OCI-LY3 (cell line): ENCODE data around the gene NTNG1.

Experiments
- H2AFZ ChIP-seq: fragments of 200-600, 300-600 bp; shearing (Covaris generic); 2 replicates; pipeline ENCODE4 v1.6.0; 2014; ENCODE audit warnings: antibody characterized with exemption, low read depth, low read length
- H3K27ac ChIP-seq: fragments of 200-600, 300-600 bp; sonication (generic); 2 replicates; pipeline ENCODE4 v1.5.1; 2014; ENCODE audit warnings: mild to moderate bottlenecking, low read length, moderate library complexity, mixed read lengths
- H3K27me3 ChIP-seq: fragments of 200-600, 300-600 bp; sonication (generic); 2 replicates; pipeline ENCODE4 v1.6.1; 2014; ENCODE audit warnings: low read depth, low read length, mixed read lengths
- H3K36me3 ChIP-seq: fragments of 200-600, 300-600 bp; sonication (generic); replicated peaks from 2 replicates; pipeline ENCODE3; 2014; ENCODE audit warnings: low read depth, low read length, mixed read lengths
- H3K4me1 ChIP-seq: fragments of 300-600, 200-600 bp; sonication (generic); 2 replicates; pipeline ENCODE4 v1.6.1; 2014; ENCODE audit warnings: low read length, mixed read lengths
- H3K4me2 ChIP-seq: fragments of 200-600, 300-600 bp; sonication (generic); 2 replicates; pipeline ENCODE4 v1.6.1; 2014; ENCODE audit warnings: low read length, mixed read lengths
- H3K4me3 ChIP-seq: fragments of 300-600, 200-600 bp; sonication (generic); 2 replicates; pipeline ENCODE4 v1.5.1; 2014; ENCODE audit warnings: antibody characterized with exemption, mild to moderate bottlenecking, low read length, moderate library complexity
- H3K79me2 ChIP-seq: fragments of 300-600, 200-600 bp; shearing (Covaris generic); 2 replicates; pipeline ENCODE4 v1.6.1; 2014; ENCODE audit warnings: mild to moderate bottlenecking, low read length, mixed read lengths
- H3K9ac ChIP-seq: fragments of 300-600, 200-600 bp; shearing (Covaris generic); 2 replicates; pipeline ENCODE4 v1.6.0; 2014; ENCODE audit warnings: mild to moderate bottlenecking, low read length, moderate library complexity
- H3K9me3 ChIP-seq: fragments of 200-600, 300-600 bp; shearing (Covaris generic); 2 replicates; pipeline ENCODE4 v1.6.1; 2014; ENCODE audit warnings: low read length, mixed read lengths; ENCODE audit not compliant: insufficient read depth
- H4K20me1 ChIP-seq: fragments of 200-600, 300-600 bp; sonication (generic); 2 replicates; pipeline ENCODE4 v1.6.1; 2016; ENCODE audit warnings: low read length, mixed read lengths; ENCODE audit not compliant: insufficient read depth
- EZH2phosphoT487 ChIP-seq: fragments of 200-600 bp; shearing (Covaris generic); IDR thresholded peaks from 2 replicates; pipeline ENCODE4 v1.6.1; 2018; ENCODE audit warnings: antibody characterized with exemption, mixed run types, low read depth
- TF ChIP-seq, protein P1 (sequence below): fragments of 200-600, 300-600 bp; sonication (generic); IDR thresholded peaks from 2 replicates; pipeline ENCODE4 v1.5.1; 2014; ENCODE audit warnings: antibody characterized with exemption, low read length, low read depth

NTNG1 gene

DNA sequence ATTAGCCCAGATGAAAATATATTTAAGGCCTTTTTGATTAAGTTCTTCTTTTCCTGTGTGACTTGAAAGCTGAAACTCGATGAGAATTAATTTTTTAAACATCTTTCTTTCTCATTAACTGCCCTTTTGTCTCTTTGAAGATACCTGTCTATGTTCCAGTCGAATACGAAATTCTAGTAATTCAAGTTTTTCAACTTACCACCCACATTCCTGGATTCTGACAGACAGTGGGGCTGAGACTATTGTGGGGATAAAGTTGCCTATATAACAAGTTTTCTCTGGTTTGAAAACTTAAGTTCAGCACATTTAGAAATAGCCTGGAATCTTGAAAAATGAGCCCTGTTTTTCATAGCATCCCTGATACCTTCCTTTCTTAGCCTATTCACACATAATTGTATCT lies 114.6 kb downstream of the NTNG1 start:
- TF ChIP-seq EZH2phosphoT487: no peak
- TF ChIP-seq, protein P1, sequence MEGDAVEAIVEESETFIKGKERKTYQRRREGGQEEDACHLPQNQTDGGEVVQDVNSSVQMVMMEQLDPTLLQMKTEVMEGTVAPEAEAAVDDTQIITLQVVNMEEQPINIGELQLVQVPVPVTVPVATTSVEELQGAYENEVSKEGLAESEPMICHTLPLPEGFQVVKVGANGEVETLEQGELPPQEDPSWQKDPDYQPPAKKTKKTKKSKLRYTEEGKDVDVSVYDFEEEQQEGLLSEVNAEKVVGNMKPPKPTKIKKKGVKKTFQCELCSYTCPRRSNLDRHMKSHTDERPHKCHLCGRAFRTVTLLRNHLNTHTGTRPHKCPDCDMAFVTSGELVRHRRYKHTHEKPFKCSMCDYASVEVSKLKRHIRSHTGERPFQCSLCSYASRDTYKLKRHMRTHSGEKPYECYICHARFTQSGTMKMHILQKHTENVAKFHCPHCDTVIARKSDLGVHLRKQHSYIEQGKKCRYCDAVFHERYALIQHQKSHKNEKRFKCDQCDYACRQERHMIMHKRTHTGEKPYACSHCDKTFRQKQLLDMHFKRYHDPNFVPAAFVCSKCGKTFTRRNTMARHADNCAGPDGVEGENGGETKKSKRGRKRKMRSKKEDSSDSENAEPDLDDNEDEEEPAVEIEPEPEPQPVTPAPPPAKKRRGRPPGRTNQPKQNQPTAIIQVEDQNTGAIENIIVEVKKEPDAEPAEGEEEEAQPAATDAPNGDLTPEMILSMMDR: no peak
- Histone ChIP-seq H3K36me3 (no peaks in the 10 kb centered on the region), H3K4me2 (no peak overlapping the region), H3K9ac (no peak overlapping the region), H4K20me1 (peaks cover 30% of the 10 kb centered on the region), H3K79me2 (peaks cover 24% of the 10 kb centered on the region), H3K4me1 (peaks cover 31% of the 10 kb centered on the region), H3K27ac (no peak overlapping the region), H2AFZ (no peak overlapping the region), H3K9me3 (no peaks in the 10 kb centered on the region), H3K4me3 (no peak overlapping the region), H3K27me3 (no peaks in the 10 kb centered on the region)

DNA sequence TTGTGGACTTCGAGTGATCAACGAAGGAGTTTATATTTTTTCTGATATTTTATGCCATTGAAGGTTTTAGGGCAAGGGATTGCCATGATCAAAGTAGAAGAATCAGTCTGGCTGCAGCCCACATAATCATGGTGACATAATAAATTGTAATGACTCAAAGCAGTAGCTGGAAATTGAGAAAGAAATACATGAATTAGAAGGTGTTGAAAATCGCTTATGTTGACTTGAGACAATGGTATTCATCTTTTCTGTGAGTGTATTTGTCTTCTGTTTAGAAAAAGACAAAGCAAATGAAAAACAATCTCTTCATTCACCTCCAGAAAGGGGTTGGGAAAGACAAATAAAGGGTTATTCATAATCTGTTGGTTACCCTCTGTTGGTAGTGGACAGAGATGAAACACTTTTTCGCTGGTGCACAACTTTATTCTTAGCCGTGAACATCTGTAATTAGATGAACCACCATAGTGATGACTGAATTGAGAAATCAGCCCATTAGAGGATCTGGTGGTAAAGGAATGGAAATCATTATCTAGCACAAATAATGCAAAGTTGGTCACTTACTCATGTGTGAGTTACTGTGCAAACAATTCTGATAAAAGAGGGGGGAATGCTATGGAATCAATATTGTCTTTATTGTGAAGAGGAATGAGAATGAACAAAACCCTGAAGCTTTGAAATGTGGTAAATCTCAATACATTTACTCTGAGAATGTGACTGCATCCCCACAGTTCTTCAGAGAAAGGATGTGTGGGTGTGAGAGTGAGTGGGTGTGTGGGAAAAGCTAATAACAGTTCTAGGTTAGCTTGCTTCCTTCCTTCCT lies 121.8 kb downstream of the NTNG1 start:
- Histone ChIP-seq H3K36me3 (no peaks in the 10 kb centered on the region), H3K27ac (no peak overlapping the region), H4K20me1 (peaks cover 7% of the 10 kb centered on the region; the same call in 1 of the 2 replicates), H3K9me3 (no peaks in the 10 kb centered on the region), H3K27me3 (no peaks in the 10 kb centered on the region), H2AFZ (no peak overlapping the region), H3K4me3 (no peak overlapping the region), H3K9ac (no peak overlapping the region), H3K4me2 (no peak overlapping the region), H3K79me2 (0 out of 2 replicates have a peak, but pooled peaks cover 3% of the 10 kb centered on the region), H3K4me1 (no peaks in the 10 kb centered on the region)
- TF ChIP-seq, protein P1: no peak
- no peak for TF ChIP-seq EZH2phosphoT487

DNA sequence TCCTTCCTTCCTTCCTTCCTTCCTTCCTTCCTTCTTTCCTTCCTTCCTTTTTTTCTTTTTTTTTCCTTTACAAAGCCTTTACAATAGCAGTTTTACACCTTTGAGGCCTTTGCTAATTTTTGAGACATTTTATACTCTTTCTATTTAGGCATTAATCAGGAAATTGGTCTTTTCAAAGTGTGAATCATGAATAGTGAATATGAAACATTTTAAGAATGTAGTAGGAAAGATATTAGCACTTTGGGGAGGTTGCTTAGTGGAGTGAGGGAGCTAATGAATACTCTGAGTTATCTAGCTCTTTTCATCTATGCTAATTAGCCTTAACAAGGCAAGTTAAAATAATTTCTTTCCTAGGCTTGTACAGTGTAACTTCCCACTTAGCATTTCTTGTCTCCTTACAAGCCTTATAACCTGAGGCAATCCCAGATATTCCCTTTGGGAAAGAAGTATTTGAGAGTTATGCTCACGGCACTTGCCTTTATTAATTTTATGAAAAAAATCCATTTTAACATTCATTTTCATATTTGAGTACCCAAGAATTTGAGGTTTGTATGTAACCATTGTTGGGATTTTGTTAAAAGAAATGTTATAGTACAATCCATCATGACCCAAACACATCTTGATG lies 122.6 kb downstream of the NTNG1 start:
- no peak overlapping the region for H3K27ac ChIP-seq
- no peaks in the 10 kb centered on the region for H3K27me3 ChIP-seq
- H3K79me2 ChIP-seq: 0 out of 2 replicates have a peak, but pooled peaks cover 3% of the 10 kb centered on the region
- TF ChIP-seq, protein P1: no peak
- TF ChIP-seq EZH2phosphoT487: no peak
- H4K20me1 ChIP-seq: peaks cover 7% of the 10 kb centered on the region; the same call in 1 of the 2 replicates
- no peak overlapping the region for H3K4me2 ChIP-seq
- H3K9me3 ChIP-seq: no peaks in the 10 kb centered on the region
- no peaks in the 10 kb centered on the region for H3K4me1 ChIP-seq
- H3K4me3 ChIP-seq: no peak overlapping the region
- no peak overlapping the region for H3K9ac ChIP-seq
- no peaks in the 10 kb centered on the region for H3K36me3 ChIP-seq
- H2AFZ ChIP-seq: no peak overlapping the region

DNA sequence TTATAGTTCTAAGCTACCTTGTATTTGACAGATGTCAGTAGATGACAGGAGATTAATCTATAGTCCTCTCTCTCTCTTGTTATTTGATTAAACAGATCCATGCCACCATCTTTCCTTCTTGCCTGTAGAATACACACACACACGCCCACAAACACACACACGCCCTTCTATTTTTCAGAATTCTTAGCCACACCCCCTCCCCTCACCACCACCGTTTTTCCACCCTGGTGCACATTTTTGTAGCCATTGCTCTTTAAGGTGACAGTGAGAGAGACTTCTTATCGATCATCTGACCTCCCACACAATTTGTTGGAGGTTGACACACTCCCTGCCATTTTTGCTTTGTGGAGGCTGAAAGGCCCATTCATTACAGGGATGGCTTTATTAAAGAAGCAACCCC lies 123.2 kb downstream of the NTNG1 start:
- Histone ChIP-seq H3K4me2 (no peak overlapping the region), H3K9me3 (no peaks in the 10 kb centered on the region), H3K36me3 (no peaks in the 10 kb centered on the region), H2AFZ (no peak overlapping the region), H3K27me3 (no peaks in the 10 kb centered on the region), H3K79me2 (0 out of 2 replicates have a peak, but pooled peaks cover 3% of the 10 kb centered on the region), H3K4me3 (no peak overlapping the region), H3K9ac (no peak overlapping the region), H3K27ac (no peak overlapping the region), H3K4me1 (no peaks in the 10 kb centered on the region), H4K20me1 (peaks cover 7% of the 10 kb centered on the region; the same call in 1 of the 2 replicates)
- TF ChIP-seq, protein P1: no peak
- TF ChIP-seq EZH2phosphoT487: no peak
